H1 (cell line): ENCODE results near the gene PPP2R5B. TPM values are rescaled to one million over a fixed set of nuclear protein-coding genes. Genes with fewer than 3 reads are reported as not detected.

Experiments
- ASH2L ChIP-seq: fragments of 200-600, 300-600 bp; sonication (generic); IDR thresholded peaks from one replicate; pipeline ENCODE4 v1.7.1; 2017; ENCODE audit warnings: low read length
- BCL11A ChIP-seq, 2 experiments: IDR thresholded peaks; one replicate each; pipeline ENCODE4 v1.6.1; 2011; ENCODE audit warnings: low read depth in 2 of 2, low read length in 2 of 2, mild to moderate bottlenecking in 2 of 2
- CBX8 ChIP-seq: fragments of 300-800, 300-1000 bp; sonication (generic); IDR thresholded peaks from 2 replicates; pipeline ENCODE4 v1.7.1; 2016; ENCODE audit warnings: low read depth, low read length, borderline replicate concordance
- E2F6 ChIP-seq: IDR thresholded peaks from 2 replicates; pipeline ENCODE4 v1.6.1; 2012; ENCODE audit warnings: inconsistent platforms
- POLR2A ChIP-seq, 2 experiments: IDR thresholded peaks; 1 replicate in 1 of 2; 2 replicates in 1 of 2; pipeline ENCODE4 v1.6.1; 2011; ENCODE audit warnings: low read depth in 2 of 2, low read length in 2 of 2, mild to moderate bottlenecking in 2 of 2; ENCODE audit errors: control extremely low read depth in 1 of 2
- SIN3A ChIP-seq, 2 experiments: IDR thresholded peaks in 1 of 2; conservative IDR thresholded peaks in 1 of 2; 2 replicates each; pipeline ENCODE4 v1.6.1; 2011 to 2012; ENCODE audit warnings: low read length in 2 of 2, improper control_type of control experiment in 1 of 2, low read depth in 1 of 2, mild to moderate bottlenecking in 1 of 2
- SRF ChIP-seq: IDR thresholded peaks from 2 replicates; pipeline ENCODE4 v1.6.1; 2011; ENCODE audit warnings: mild to moderate bottlenecking, low read depth, low read length, moderate library complexity
- polyA plus RNA-seq, 7 experiments: library from polyadenylated mRNA; depleted of rRNA in 3 of 7; stranded (reverse) in 5 of 7; unstranded in 2 of 7; fragments of >200 nt in 5 of 7; fragments of 200-250 nt in 2 of 7; gene quantifications; 1 replicate in 5 of 7; 2 replicates in 1 of 7; 4 replicates in 1 of 7; pipeline versions ENCODE4 v1.2.1 to v1.2.3, GENCODE V29; 2011 to 2013; ENCODE audit warnings: missing spikeins in 2 of 7, mixed read lengths in 2 of 7
- total RNA-seq: library from RNA; stranded (reverse); fragmentation: NEBNext Ultra II Directional; extraction: Animal tissue kit (Norgen Biotek cat#: 25700); gene quantifications from 2 replicates; pipeline ENCODE4 v1.2.1, GENCODE V29; 2021
- TF ChIP-seq, protein P1 (sequence below): IDR thresholded peaks from 2 replicates; pipeline ENCODE4 v1.6.1; 2012; ENCODE audit warnings: inconsistent platforms
- TF ChIP-seq, protein P2 (sequence below): fragments of 300-600 bp; sonication (generic); IDR thresholded peaks from 2 replicates; pipeline ENCODE4 v1.7.1; 2012; ENCODE audit warnings: low read length, moderate library complexity, mild to moderate bottlenecking, inconsistent platforms; ENCODE audit not compliant: insufficient replicate concordance

Gene PPP2R5B
- total and polyA plus RNA-seq, 2 of the 8 experiments (the other 6 are each of a cell fraction or from before 2014, with no cell fraction given): 4.9 to 5.1 TPM

- TF ChIP-seq, protein P1, sequence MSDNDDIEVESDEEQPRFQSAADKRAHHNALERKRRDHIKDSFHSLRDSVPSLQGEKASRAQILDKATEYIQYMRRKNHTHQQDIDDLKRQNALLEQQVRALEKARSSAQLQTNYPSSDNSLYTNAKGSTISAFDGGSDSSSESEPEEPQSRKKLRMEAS: peak; percentile 77
- TF ChIP-seq BCL11A (IDR thresholded peaks at IDR 0.05; ENCODE audit: low read depth in 2 of 2, low read length in 2 of 2) (no peak), SRF (no peak), SIN3A (conservative IDR thresholded peaks at IDR 0.05 in 1 of 2, IDR thresholded peaks at IDR 0.05 in 1 of 2; ENCODE audit: low read depth in 1 of 2, low read length in 2 of 2) (0 out of 4 replicates have a peak, but pooled peaks of 1 of the 2 experiments have one; percentile 6), E2F6 (no peak), ASH2L (no peak), CBX8 (no peak), POLR2A (IDR thresholded peaks at IDR 0.05; ENCODE audit: control extremely low read depth in 1 of 2, low read depth in 2 of 2, low read length in 2 of 2) (peak in 1 of 2 experiments; percentile 92; a peak in 2 of 3 replicates)
- TF ChIP-seq, protein P2, sequence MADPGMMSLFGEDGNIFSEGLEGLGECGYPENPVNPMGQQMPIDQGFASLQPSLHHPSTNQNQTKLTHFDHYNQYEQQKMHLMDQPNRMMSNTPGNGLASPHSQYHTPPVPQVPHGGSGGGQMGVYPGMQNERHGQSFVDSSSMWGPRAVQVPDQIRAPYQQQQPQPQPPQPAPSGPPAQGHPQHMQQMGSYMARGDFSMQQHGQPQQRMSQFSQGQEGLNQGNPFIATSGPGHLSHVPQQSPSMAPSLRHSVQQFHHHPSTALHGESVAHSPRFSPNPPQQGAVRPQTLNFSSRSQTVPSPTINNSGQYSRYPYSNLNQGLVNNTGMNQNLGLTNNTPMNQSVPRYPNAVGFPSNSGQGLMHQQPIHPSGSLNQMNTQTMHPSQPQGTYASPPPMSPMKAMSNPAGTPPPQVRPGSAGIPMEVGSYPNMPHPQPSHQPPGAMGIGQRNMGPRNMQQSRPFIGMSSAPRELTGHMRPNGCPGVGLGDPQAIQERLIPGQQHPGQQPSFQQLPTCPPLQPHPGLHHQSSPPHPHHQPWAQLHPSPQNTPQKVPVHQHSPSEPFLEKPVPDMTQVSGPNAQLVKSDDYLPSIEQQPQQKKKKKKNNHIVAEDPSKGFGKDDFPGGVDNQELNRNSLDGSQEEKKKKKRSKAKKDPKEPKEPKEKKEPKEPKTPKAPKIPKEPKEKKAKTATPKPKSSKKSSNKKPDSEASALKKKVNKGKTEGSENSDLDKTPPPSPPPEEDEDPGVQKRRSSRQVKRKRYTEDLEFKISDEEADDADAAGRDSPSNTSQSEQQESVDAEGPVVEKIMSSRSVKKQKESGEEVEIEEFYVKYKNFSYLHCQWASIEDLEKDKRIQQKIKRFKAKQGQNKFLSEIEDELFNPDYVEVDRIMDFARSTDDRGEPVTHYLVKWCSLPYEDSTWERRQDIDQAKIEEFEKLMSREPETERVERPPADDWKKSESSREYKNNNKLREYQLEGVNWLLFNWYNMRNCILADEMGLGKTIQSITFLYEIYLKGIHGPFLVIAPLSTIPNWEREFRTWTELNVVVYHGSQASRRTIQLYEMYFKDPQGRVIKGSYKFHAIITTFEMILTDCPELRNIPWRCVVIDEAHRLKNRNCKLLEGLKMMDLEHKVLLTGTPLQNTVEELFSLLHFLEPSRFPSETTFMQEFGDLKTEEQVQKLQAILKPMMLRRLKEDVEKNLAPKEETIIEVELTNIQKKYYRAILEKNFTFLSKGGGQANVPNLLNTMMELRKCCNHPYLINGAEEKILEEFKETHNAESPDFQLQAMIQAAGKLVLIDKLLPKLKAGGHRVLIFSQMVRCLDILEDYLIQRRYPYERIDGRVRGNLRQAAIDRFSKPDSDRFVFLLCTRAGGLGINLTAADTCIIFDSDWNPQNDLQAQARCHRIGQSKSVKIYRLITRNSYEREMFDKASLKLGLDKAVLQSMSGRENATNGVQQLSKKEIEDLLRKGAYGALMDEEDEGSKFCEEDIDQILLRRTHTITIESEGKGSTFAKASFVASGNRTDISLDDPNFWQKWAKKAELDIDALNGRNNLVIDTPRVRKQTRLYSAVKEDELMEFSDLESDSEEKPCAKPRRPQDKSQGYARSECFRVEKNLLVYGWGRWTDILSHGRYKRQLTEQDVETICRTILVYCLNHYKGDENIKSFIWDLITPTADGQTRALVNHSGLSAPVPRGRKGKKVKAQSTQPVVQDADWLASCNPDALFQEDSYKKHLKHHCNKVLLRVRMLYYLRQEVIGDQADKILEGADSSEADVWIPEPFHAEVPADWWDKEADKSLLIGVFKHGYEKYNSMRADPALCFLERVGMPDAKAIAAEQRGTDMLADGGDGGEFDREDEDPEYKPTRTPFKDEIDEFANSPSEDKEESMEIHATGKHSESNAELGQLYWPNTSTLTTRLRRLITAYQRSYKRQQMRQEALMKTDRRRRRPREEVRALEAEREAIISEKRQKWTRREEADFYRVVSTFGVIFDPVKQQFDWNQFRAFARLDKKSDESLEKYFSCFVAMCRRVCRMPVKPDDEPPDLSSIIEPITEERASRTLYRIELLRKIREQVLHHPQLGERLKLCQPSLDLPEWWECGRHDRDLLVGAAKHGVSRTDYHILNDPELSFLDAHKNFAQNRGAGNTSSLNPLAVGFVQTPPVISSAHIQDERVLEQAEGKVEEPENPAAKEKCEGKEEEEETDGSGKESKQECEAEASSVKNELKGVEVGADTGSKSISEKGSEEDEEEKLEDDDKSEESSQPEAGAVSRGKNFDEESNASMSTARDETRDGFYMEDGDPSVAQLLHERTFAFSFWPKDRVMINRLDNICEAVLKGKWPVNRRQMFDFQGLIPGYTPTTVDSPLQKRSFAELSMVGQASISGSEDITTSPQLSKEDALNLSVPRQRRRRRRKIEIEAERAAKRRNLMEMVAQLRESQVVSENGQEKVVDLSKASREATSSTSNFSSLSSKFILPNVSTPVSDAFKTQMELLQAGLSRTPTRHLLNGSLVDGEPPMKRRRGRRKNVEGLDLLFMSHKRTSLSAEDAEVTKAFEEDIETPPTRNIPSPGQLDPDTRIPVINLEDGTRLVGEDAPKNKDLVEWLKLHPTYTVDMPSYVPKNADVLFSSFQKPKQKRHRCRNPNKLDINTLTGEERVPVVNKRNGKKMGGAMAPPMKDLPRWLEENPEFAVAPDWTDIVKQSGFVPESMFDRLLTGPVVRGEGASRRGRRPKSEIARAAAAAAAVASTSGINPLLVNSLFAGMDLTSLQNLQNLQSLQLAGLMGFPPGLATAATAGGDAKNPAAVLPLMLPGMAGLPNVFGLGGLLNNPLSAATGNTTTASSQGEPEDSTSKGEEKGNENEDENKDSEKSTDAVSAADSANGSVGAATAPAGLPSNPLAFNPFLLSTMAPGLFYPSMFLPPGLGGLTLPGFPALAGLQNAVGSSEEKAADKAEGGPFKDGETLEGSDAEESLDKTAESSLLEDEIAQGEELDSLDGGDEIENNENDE: no peak
Measured at GRCh38 chr11:64878494-64879243, 45.8 kb upstream of the PPP2R5B start, which contains the start of gene EHD1 (continued).
